Measurements from ENCODE around the gene NOSTRIN. TPM values are rescaled to one million over a fixed set of nuclear protein-coding genes. Genes with fewer than 3 reads are reported as not detected.

Gene NOSTRIN
- total and polyA plus RNA-seq, 2 of the 8 experiments (the other 6 are each of a cell fraction or from before 2014, with no cell fraction given) = not detected

DNA sequence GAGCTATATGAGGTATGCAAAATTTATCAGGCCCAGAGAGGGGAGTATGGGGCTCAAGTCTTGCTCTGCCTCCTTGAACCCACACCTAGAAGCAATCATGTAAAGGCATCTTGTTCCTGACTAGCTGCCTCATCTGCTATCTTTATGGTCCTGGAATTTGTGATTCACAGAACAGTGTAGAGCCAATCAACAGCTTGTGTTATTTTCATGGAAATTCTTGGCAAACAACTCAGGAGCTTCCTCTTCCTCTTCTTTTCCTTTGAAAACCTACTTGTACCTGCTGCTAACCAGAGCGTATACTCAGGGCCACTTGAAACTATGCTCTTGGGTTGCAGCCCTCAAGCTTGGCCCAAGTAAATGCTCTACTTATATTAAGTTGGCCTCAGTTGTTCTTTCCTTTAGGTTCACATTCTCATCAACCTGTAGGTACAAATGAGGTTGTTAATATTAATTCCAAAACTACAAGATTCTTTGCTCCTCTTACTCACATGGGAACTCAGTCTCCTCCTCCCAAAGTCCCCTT lies 3.5 kb upstream of the NOSTRIN start:
- H2BK20ac ChIP-seq (ENCODE audit: low read length) = peak overlapping the region; percentile 26; the same call in 1 of the 2 replicates
- no peak overlapping the region for H2BK120ac ChIP-seq (replicated peaks; ENCODE audit: low read depth, low read length)
- H4K91ac ChIP-seq (replicated peaks; ENCODE audit: insufficient read length, low read length) = peak overlapping the region; percentile 38
- WGBS, 2 experiments (ENCODE audit: extremely low coverage in 1 of 2, insufficient coverage in 1 of 2, insufficient read length in 1 of 2, insufficient replicate concordance in 2 of 2, low coverage in 1 of 2, low lambda C conversion rate in 2 of 2, missing lambda C conversion rate in 1 of 2) = 72% methylated on average over 1 of the region's 1 CpG; no CpG with 5 or more reads in 1 of the 2 experiments
- no peak overlapping the region for H3K23ac ChIP-seq (ENCODE audit: insufficient read length)
- H3K4me1 ChIP-seq (replicated peaks in 1 of 4; ENCODE audit: control insufficient read depth in 3 of 4, insufficient read depth in 4 of 4, low read length in 3 of 4) = peaks cover 4 to 22% (median 15%) of the 10 kb centered on the region in 4 experiments; a peak in 5 of 7 replicates
- no peak overlapping the region for H4K8ac ChIP-seq (ENCODE audit: extremely low read depth, insufficient read depth, low read length)
- FAIRE-seq = no peak
- H3K18ac ChIP-seq (ENCODE audit: extremely low read depth, low read length) = 0 out of 2 replicates have a peak overlapping the region, but pooled peaks have one; percentile 5
- no peak overlapping the region for H3K27ac ChIP-seq (ENCODE audit: low read depth, low read length)
- no peak overlapping the region for H2AK5ac ChIP-seq (ENCODE audit: low read depth, low read length)
- H4K5ac ChIP-seq (ENCODE audit: insufficient read length, low read depth, low read length) = no peak overlapping the region
- H2BK12ac ChIP-seq (ENCODE audit: low read depth, low read length) = 0 out of 2 replicates have a peak overlapping the region, but pooled peaks have one; percentile 18
- H3K79me2 ChIP-seq (ENCODE audit: control insufficient read depth in 1 of 2, insufficient read depth in 2 of 2, low read length in 2 of 2) = no peaks in the 10 kb centered on the region
- H3K4me2 ChIP-seq (ENCODE audit: insufficient read depth in 1 of 2, low read depth in 2 of 2, low read length in 2 of 2) = peak overlapping the region; percentile 41 to 45; a peak in 3 of 4 replicates
- H3K4ac ChIP-seq (replicated peaks; ENCODE audit: insufficient read length, low read depth, low read length) = no peak overlapping the region
- H3K14ac ChIP-seq (ENCODE audit: insufficient read length) = no peak overlapping the region
- no peak overlapping the region for H3K56ac ChIP-seq (replicated peaks; ENCODE audit: insufficient read length, low read depth, low read length)
- no peaks in the 10 kb centered on the region for H3K36me3 ChIP-seq (ENCODE audit: control insufficient read depth in 2 of 4, insufficient read depth in 4 of 4, low read length in 3 of 4)
- H2BK15ac ChIP-seq (ENCODE audit: low read length) = no peak overlapping the region
- H3K27me3 ChIP-seq (replicated peaks in 1 of 4; ENCODE audit: control insufficient read depth in 3 of 4, extremely low read depth in 1 of 4, insufficient read depth in 3 of 4, low read length in 3 of 4) = no peaks in the 10 kb centered on the region
- no peaks in the 10 kb centered on the region for H3K23me2 ChIP-seq (ENCODE audit: low read depth, low read length)
- ChIA-PET CTCF (ENCODE audit: partially characterized antibody) (interaction anchor here (0.7 to 3.3 kb wide), 3 partner anchors 10 to 25 kb away, joined by 4 to 14 read pairs (median 6); no protein-coding TSS in a partner anchor), POLR2A (ENCODE audit: partially characterized antibody) (no interaction called here)
- no peak for TF ChIP-seq TAF7 (optimal IDR thresholded peaks at IDR 0.05; ENCODE audit: borderline replicate concordance, low read depth, low read length)
- TF ChIP-seq SUZ12 (IDR thresholded peaks at IDR 0.05; ENCODE audit: low read length) = no peak
- TF ChIP-seq, protein P1, sequence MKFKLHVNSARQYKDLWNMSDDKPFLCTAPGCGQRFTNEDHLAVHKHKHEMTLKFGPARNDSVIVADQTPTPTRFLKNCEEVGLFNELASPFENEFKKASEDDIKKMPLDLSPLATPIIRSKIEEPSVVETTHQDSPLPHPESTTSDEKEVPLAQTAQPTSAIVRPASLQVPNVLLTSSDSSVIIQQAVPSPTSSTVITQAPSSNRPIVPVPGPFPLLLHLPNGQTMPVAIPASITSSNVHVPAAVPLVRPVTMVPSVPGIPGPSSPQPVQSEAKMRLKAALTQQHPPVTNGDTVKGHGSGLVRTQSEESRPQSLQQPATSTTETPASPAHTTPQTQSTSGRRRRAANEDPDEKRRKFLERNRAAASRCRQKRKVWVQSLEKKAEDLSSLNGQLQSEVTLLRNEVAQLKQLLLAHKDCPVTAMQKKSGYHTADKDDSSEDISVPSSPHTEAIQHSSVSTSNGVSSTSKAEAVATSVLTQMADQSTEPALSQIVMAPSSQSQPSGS (IDR thresholded peaks at IDR 0.05; ENCODE audit: low read length) = no peak
- TF ChIP-seq CBX8 (IDR thresholded peaks at IDR 0.05; ENCODE audit: borderline replicate concordance, low read depth, low read length) = no peak
- no peak overlapping the region for H2AFZ ChIP-seq (ENCODE audit: low read length)
- H3K9ac ChIP-seq (replicated peaks in 1 of 4; ENCODE audit: extremely low read depth in 1 of 4, low read depth in 3 of 4, low read length in 3 of 4) = no peak overlapping the region
- H3K4me3 ChIP-seq (ENCODE audit: extremely low read depth in 1 of 4, insufficient read depth in 2 of 4, low read depth in 3 of 4, low read length in 4 of 4) = no peak overlapping the region; a peak in 2 of 8 replicates
- no peak overlapping the region for H2BK5ac ChIP-seq (ENCODE audit: low read depth, low read length)
- no peak for DNase-seq (ENCODE audit: low read depth in 1 of 2, low spot score in 2 of 2)
- H3K79me1 ChIP-seq (ENCODE audit: low read depth, low read length) = no peaks in the 10 kb centered on the region
- no peaks in the 10 kb centered on the region for H4K20me1 ChIP-seq (replicated peaks in 1 of 2; ENCODE audit: control insufficient read depth in 1 of 2, insufficient read depth in 2 of 2, low read length in 2 of 2)
- no peaks in the 10 kb centered on the region for H3K9me3 ChIP-seq (ENCODE audit: insufficient read depth in 2 of 2, low read depth in 1 of 2, low read length in 1 of 2)

Data from H1 (cell line).